Activated CD4-positive, alpha-beta T cell treated with anti-CD3 and anti-CD28 coated beads, Interleukin-2, Interleukin-4, amounts not matched to agents 100 ng/mL and 50 ng/mL, durations not matched to agents 16 hours and 8 hours (primary cell): ENCODE results near the gene ZSCAN5A.
"Not testable (repeated sequence)": the region's sequence is repeated elsewhere in the genome, so short reads cannot be mapped to it uniquely, and the experiment has no call there.

ENCODE experiments used
- DNase-seq: peaks from one replicate; pipeline ENCODE4 v3.0.0-alpha.2; 2020; ENCODE audit warnings: low spot score

The ZSCAN5A gene

GRCh38 chr19:56272161-56272798 is 42.4 kb downstream of the ZSCAN5A start, which contains the start of gene EDDM13:
EDDM13 (plus strand) TSS chr19:56272748; CDS start chr19:56272835, 87 bp downstream.
- no peak for DNase-seq

- no peak for DNase-seq
Measured at GRCh38 chr19:56271151-56271550, 43.5 kb downstream of the ZSCAN5A start.

GRCh38 chr19:56270676-56271075 is 44.0 kb downstream of the ZSCAN5A start:
- DNase-seq, result no peak

GRCh38 chr19:56269348-56269747 is 45.3 kb downstream of the ZSCAN5A start:
- no peak for DNase-seq

- no peak for DNase-seq
Measured at GRCh38 chr19:56266051-56266450, 48.6 kb downstream of the ZSCAN5A start.

GRCh38 chr19:56263319-56263718 is 51.3 kb downstream of the ZSCAN5A start:
- no peak for DNase-seq

GRCh38 chr19:56261932-56262331 is 52.7 kb downstream of the ZSCAN5A start:
- DNase-seq, result not testable (repeated sequence)

GRCh38 chr19:56261145-56261544 is 53.5 kb downstream of the ZSCAN5A start:
- DNase-seq, result no peak

- DNase-seq, result no peak
Measured at GRCh38 chr19:56258272-56258671, 56.4 kb downstream of the ZSCAN5A start.

- DNase-seq, result peak; percentile 33
Measured at GRCh38 chr19:56253737-56254136, 60.9 kb downstream of the ZSCAN5A start.

GRCh38 chr19:56252699-56253422 is 61.8 kb downstream of the ZSCAN5A start:
- peak; percentile 80 for DNase-seq

- DNase-seq, result not testable (repeated sequence)
Measured at GRCh38 chr19:56248736-56249338, 65.8 kb downstream of the ZSCAN5A start.

- not testable (repeated sequence) for DNase-seq
Measured at GRCh38 chr19:56245764-56246163, 68.9 kb downstream of the ZSCAN5A start.

GRCh38 chr19:56245121-56245740 is 69.4 kb downstream of the ZSCAN5A start:
- no peak for DNase-seq

GRCh38 chr19:56223481-56223880 is 91.2 kb downstream of the ZSCAN5A start:
- DNase-seq, result no peak

GRCh38 chr19:56222901-56223300 is 91.7 kb downstream of the ZSCAN5A start:
- DNase-seq, result no peak

- DNase-seq, result no peak
Measured at GRCh38 chr19:56221851-56222250, 92.8 kb downstream of the ZSCAN5A start.

GRCh38 chr19:56221442-56221841 is 93.2 kb downstream of the ZSCAN5A start:
- not testable (repeated sequence) for DNase-seq

GRCh38 chr19:56218961-56219360 is 95.7 kb downstream of the ZSCAN5A start:
- DNase-seq, result no peak

GRCh38 chr19:56217039-56217949 is 97.3 kb downstream of the ZSCAN5A start:
- no peak for DNase-seq

GRCh38 chr19:56211718-56212117 is 102.9 kb downstream of the ZSCAN5A start:
- DNase-seq, result no peak

GRCh38 chr19:56210036-56210435 is 104.6 kb downstream of the ZSCAN5A start:
- not testable (repeated sequence) for DNase-seq
